Endothelial cell (in vitro differentiated cells): Measurements from ENCODE around the gene CACNA1H. TPM values are rescaled to one million over a fixed set of nuclear protein-coding genes. Genes with fewer than 3 reads are reported as not detected.

Experiments
- DNase-seq: peaks from one replicate; pipeline ENCODE4 v3.0.0; 2021; ENCODE audit warnings: low spot score
- H3K27ac Mint-ChIP-seq: one replicate; pipeline ENCODE4 v1.8.0; 2021; ENCODE audit warnings: mixed read lengths, inconsistent platforms; ENCODE audit not compliant: unreplicated experiment
- H3K27me3 Mint-ChIP-seq: one replicate; pipeline ENCODE4 v1.8.0; 2021; ENCODE audit warnings: mild to moderate bottlenecking, moderate library complexity, mixed read lengths, inconsistent platforms; ENCODE audit not compliant: unreplicated experiment
- H3K36me3 Mint-ChIP-seq: one replicate; pipeline ENCODE4 v1.8.0; 2021; ENCODE audit warnings: mild to moderate bottlenecking, low read depth, mixed read lengths, inconsistent platforms; ENCODE audit not compliant: unreplicated experiment
- H3K4me1 Mint-ChIP-seq: one replicate; pipeline ENCODE4 v1.8.0; 2021; ENCODE audit warnings: mild to moderate bottlenecking, mixed read lengths, inconsistent platforms; ENCODE audit not compliant: unreplicated experiment
- H3K4me3 Mint-ChIP-seq: one replicate; pipeline ENCODE4 v1.8.0; 2021; ENCODE audit warnings: mild to moderate bottlenecking, mixed read lengths, inconsistent platforms; ENCODE audit not compliant: unreplicated experiment
- H3K9me3 Mint-ChIP-seq: one replicate; pipeline ENCODE4 v1.8.0; 2021; ENCODE audit warnings: mixed read lengths, inconsistent platforms; ENCODE audit not compliant: unreplicated experiment
- CTCF ChIP-seq: fragments of 200-600 bp; sonication (generic); IDR thresholded peaks from one replicate; pipeline ENCODE4 v1.5.0; 2021; ENCODE audit warnings: antibody characterized with exemption; ENCODE audit not compliant: unreplicated experiment
- total RNA-seq: library from RNA; stranded (reverse); fragmentation: NEBNext Ultra II Directional; extraction: Animal tissue kit (Norgen Biotek cat#: 25700); gene quantifications from one replicate; pipeline ENCODE4 v1.2.1, GENCODE V29; 2021; ENCODE audit not compliant: unreplicated experiment

The CACNA1H gene
- total RNA-seq, 1 donor from 2014 or later, result 3.4 TPM

- TF ChIP-seq CTCF, result no peak
- Mint-ChIP-seq H3K9me3 (no peaks in the 10 kb centered on the region), H3K27ac (no peak overlapping the region), H3K36me3 (no peaks in the 10 kb centered on the region), H3K4me1 (no peaks in the 10 kb centered on the region), H3K4me3 (no peak overlapping the region), H3K27me3 (peaks cover 2% of the 10 kb centered on the region)
- no peak for DNase-seq
Measured at GRCh38 chr16:1123525-1124230, 29.2 kb upstream of the CACNA1H start.

- Mint-ChIP-seq H3K4me1 (no peaks in the 10 kb centered on the region), H3K27me3 (peaks cover 2% of the 10 kb centered on the region), H3K36me3 (no peaks in the 10 kb centered on the region), H3K9me3 (no peaks in the 10 kb centered on the region), H3K4me3 (no peak overlapping the region), H3K27ac (no peak overlapping the region)
- no peak for DNase-seq
- TF ChIP-seq CTCF, result no peak
Measured at GRCh38 chr16:1124291-1124690, 28.6 kb upstream of the CACNA1H start.

- Mint-ChIP-seq H3K36me3 (no peaks in the 10 kb centered on the region), H3K9me3 (no peaks in the 10 kb centered on the region), H3K27ac (no peak overlapping the region), H3K27me3 (no peaks in the 10 kb centered on the region), H3K4me3 (no peak overlapping the region), H3K4me1 (no peaks in the 10 kb centered on the region)
- no peak for DNase-seq
- TF ChIP-seq CTCF, result no peak
Measured at GRCh38 chr16:1124795-1125194, 28.1 kb upstream of the CACNA1H start.

GRCh38 chr16:1125471-1125870 lies 27.4 kb upstream of the CACNA1H start:
- Mint-ChIP-seq H3K4me3 (no peak overlapping the region), H3K36me3 (no peaks in the 10 kb centered on the region), H3K27ac (no peak overlapping the region), H3K4me1 (no peaks in the 10 kb centered on the region), H3K27me3 (no peaks in the 10 kb centered on the region), H3K9me3 (no peaks in the 10 kb centered on the region)
- DNase-seq, result no peak
- TF ChIP-seq CTCF, result no peak

GRCh38 chr16:1126044-1126443 lies 26.9 kb upstream of the CACNA1H start:
- TF ChIP-seq CTCF, result no peak

More at GRCh38 chr16:1126044-1126443, 26.9 kb upstream of the CACNA1H start:
- no peak overlapping the region for H3K27ac Mint-ChIP-seq
- DNase-seq, result no peak
- H3K4me1 Mint-ChIP-seq, result no peaks in the 10 kb centered on the region
- H3K36me3 Mint-ChIP-seq, result no peaks in the 10 kb centered on the region
- no peak overlapping the region for H3K4me3 Mint-ChIP-seq
- no peaks in the 10 kb centered on the region for H3K27me3 Mint-ChIP-seq
- no peaks in the 10 kb centered on the region for H3K9me3 Mint-ChIP-seq
